ENCODE results near the gene DLGAP1.
"Not testable (repeated sequence)": the region's sequence is repeated elsewhere in the genome, so short reads cannot be mapped to it uniquely, and the experiment has no call there.

The DLGAP1 gene

GRCh38 chr18:3607309-3608098 lies 847.6 kb downstream of the DLGAP1 start:
- peak; percentile 63 to 65 for DNase-seq
- TF ChIP-seq GATA1 (IDR thresholded peaks at IDR 0.05; ENCODE audit: low read depth, low read length) (no peak), POLR2A (IDR thresholded peaks at IDR 0.05; ENCODE audit: low read length) (no peak)

GRCh38 chr18:3606863-3607262 lies 848.2 kb downstream of the DLGAP1 start:
- not testable (repeated sequence) for DNase-seq

GRCh38 chr18:3605954-3606443 lies 849.1 kb downstream of the DLGAP1 start:
- peak; percentile 71 to 86 for DNase-seq
- TF ChIP-seq GATA1 (IDR thresholded peaks at IDR 0.05; ENCODE audit: low read depth, low read length) (no peak), POLR2A (IDR thresholded peaks at IDR 0.05; ENCODE audit: low read length) (peak; percentile 71)

- TF ChIP-seq GATA1 (IDR thresholded peaks at IDR 0.05; ENCODE audit: low read depth, low read length) (no peak), POLR2A (IDR thresholded peaks at IDR 0.05; ENCODE audit: low read length) (no peak)
- peak; percentile 60 to 84 for DNase-seq
These were observed 849.6 kb downstream of the DLGAP1 start for GRCh38 chr18:3605486-3605952.

GRCh38 chr18:3604498-3605408 lies 850.4 kb downstream of the DLGAP1 start:
- DNase-seq: peak; percentile 88 to 93
- TF ChIP-seq POLR2A (IDR thresholded peaks at IDR 0.05; ENCODE audit: low read length) (peak; percentile 72), GATA1 (IDR thresholded peaks at IDR 0.05; ENCODE audit: low read depth, low read length) (no peak)

GRCh38 chr18:3604235-3604497 lies 850.9 kb downstream of the DLGAP1 start:
- DNase-seq: no peak
- no peak for TF ChIP-seq GATA1 (IDR thresholded peaks at IDR 0.05; ENCODE audit: low read depth, low read length)
- no peak for TF ChIP-seq POLR2A (IDR thresholded peaks at IDR 0.05; ENCODE audit: low read length)

- TF ChIP-seq GATA1 (IDR thresholded peaks at IDR 0.05; ENCODE audit: low read depth, low read length) (no peak), POLR2A (IDR thresholded peaks at IDR 0.05; ENCODE audit: low read length) (peak; percentile 76)
- peak; percentile 90 to 96 for DNase-seq
These were observed 851.5 kb downstream of the DLGAP1 start for GRCh38 chr18:3603421-3604234.

- DNase-seq: peak in 1 of 2 experiments; percentile 51
These were observed 853.9 kb downstream of the DLGAP1 start for GRCh38 chr18:3601106-3601755.

GRCh38 chr18:3599861-3600260 lies 855.2 kb downstream of the DLGAP1 start:
- no peak for TF ChIP-seq GATA1 (IDR thresholded peaks at IDR 0.05; ENCODE audit: low read depth, low read length)
- TF ChIP-seq POLR2A (IDR thresholded peaks at IDR 0.05; ENCODE audit: low read length): no peak
- peak in 1 of 2 experiments; percentile 55 for DNase-seq

- DNase-seq: peak; percentile 85 to 88
- TF ChIP-seq POLR2A (IDR thresholded peaks at IDR 0.05; ENCODE audit: low read length): peak; percentile 35
- TF ChIP-seq GATA1 (IDR thresholded peaks at IDR 0.05; ENCODE audit: low read depth, low read length): no peak
These were observed 855.9 kb downstream of the DLGAP1 start for GRCh38 chr18:3599195-3599594.

- TF ChIP-seq POLR2A (IDR thresholded peaks at IDR 0.05; ENCODE audit: low read length) (no peak), GATA1 (IDR thresholded peaks at IDR 0.05; ENCODE audit: low read depth, low read length) (no peak)
- no peak for DNase-seq
These were observed 856.5 kb downstream of the DLGAP1 start for GRCh38 chr18:3598581-3598980.

- TF ChIP-seq POLR2A (IDR thresholded peaks at IDR 0.05; ENCODE audit: low read length): no peak
- TF ChIP-seq GATA1 (IDR thresholded peaks at IDR 0.05; ENCODE audit: low read depth, low read length): no peak
- DNase-seq: peak in 1 of 2 experiments; percentile 62
These were observed 857.4 kb downstream of the DLGAP1 start for GRCh38 chr18:3597409-3598357.

Measured in erythroblast (primary cell).